A673 (cell line): Measurements from ENCODE around the gene RRP1B. TPM values are rescaled to one million over a fixed set of nuclear protein-coding genes. Genes with fewer than 3 reads are reported as not detected.

Experiments
- BruUV-seq: library from RNA; stranded (reverse); fragments of 400-500 nt; replicated peaks from 2 replicates; lab custom pipeline; 2021; lab: Mats Ljungman, UMichigan
- CTCF ChIA-PET: fragments of 300-600 bp; sonication (Branson Sonifier 250); formaldehyde crosslinking; loops from one replicate; lab custom pipeline; 2022; ENCODE audit warnings: antibody characterized with exemption; lab: Charles Lee
- POLR2A ChIA-PET: fragments of 300-600 bp; sonication (Branson Sonifier 250); formaldehyde crosslinking; loops from one replicate; lab custom pipeline; 2022; ENCODE audit warnings: antibody characterized with exemption; ENCODE audit not compliant: low non-redundant PET; lab: Charles Lee
- DNase-seq: peaks from one replicate; pipeline ENCODE4 v3.0.0-alpha.2; 2015; ENCODE audit warnings: low spot score
- H3K27ac ChIP-seq: fragments of 200-600 bp; sonication (generic); 2 replicates; pipeline ENCODE4 v1.5.1; 2016; ENCODE audit warnings: mixed run types, low read depth, mild to moderate bottlenecking, mixed read lengths, antibody characterized with exemption, low read length; ENCODE audit not compliant: poor library complexity, severe bottlenecking
- H3K27me3 ChIP-seq: fragments of 200-600 bp; sonication (generic); replicated peaks from 2 replicates; pipeline ENCODE4 v1.6.1; 2017; ENCODE audit warnings: mixed run types, low read depth, mild to moderate bottlenecking, mixed read lengths, antibody characterized with exemption, low read length; ENCODE audit not compliant: insufficient read depth, poor library complexity
- H3K36me3 ChIP-seq: fragments of 200-600 bp; sonication (generic); 2 replicates; pipeline ENCODE4 v1.6.1; 2016; ENCODE audit warnings: mixed run types, mild to moderate bottlenecking, mixed read lengths, antibody characterized with exemption, low read length; ENCODE audit not compliant: insufficient read depth, poor library complexity, severe bottlenecking
- H3K4me1 ChIP-seq: fragments of 200-600 bp; sonication (generic); 2 replicates; pipeline ENCODE4 v1.6.1; 2017; ENCODE audit warnings: mixed run types, mild to moderate bottlenecking, mixed read lengths, antibody characterized with exemption, low read length; ENCODE audit not compliant: insufficient read depth, poor library complexity, severe bottlenecking
- H3K4me3 ChIP-seq: fragments of 200-600 bp; sonication (generic); 2 replicates; pipeline ENCODE4 v1.5.1; 2016; ENCODE audit warnings: low read depth, mixed run types, mild to moderate bottlenecking, mixed read lengths, low read length; ENCODE audit not compliant: poor library complexity, severe bottlenecking
- H3K9me3 ChIP-seq: fragments of 200-600 bp; sonication (generic); 2 replicates; pipeline ENCODE4 v1.6.1; 2016; ENCODE audit warnings: mixed run types, low read depth, mild to moderate bottlenecking, mixed read lengths, antibody characterized with exemption, low read length; ENCODE audit not compliant: poor library complexity, severe bottlenecking
- EZH2 ChIP-seq: fragments of 200-600 bp; sonication (generic); IDR thresholded peaks from 2 replicates; pipeline ENCODE4 v1.6.1; 2017; ENCODE audit warnings: borderline replicate concordance, low read depth, mild to moderate bottlenecking, mixed read lengths, antibody characterized with exemption, low read length; ENCODE audit not compliant: poor library complexity, severe bottlenecking
- intact Hi-C: fragments of 100-400 bp; cut with micrococcal nuclease; formaldehyde crosslinking; loops from one replicate; pipeline ENCODE4 v1.10.0; 2022; ENCODE audit not compliant: unreplicated experiment
- total RNA-seq: library from RNA; stranded (reverse); gene quantifications from 2 replicates; pipeline ENCODE4 v1.2.3, GENCODE V29; 2021
- TF ChIP-seq, protein P1 (sequence below): fragments of 300-800, 200-600 bp; sonication (generic); conservative IDR thresholded peaks from 2 replicates; pipeline ENCODE4 v1.5.1; 2017; ENCODE audit warnings: low read depth, mild to moderate bottlenecking, antibody characterized with exemption, low read length, moderate library complexity, mixed read lengths

The RRP1B gene
- total RNA-seq, 1 experiment from 2014 or later: 73.5 TPM

GRCh38 chr21:43719748-43720538 is 60.6 kb downstream of the RRP1B start:
- no peak for DNase-seq
- TF ChIP-seq, protein P1, sequence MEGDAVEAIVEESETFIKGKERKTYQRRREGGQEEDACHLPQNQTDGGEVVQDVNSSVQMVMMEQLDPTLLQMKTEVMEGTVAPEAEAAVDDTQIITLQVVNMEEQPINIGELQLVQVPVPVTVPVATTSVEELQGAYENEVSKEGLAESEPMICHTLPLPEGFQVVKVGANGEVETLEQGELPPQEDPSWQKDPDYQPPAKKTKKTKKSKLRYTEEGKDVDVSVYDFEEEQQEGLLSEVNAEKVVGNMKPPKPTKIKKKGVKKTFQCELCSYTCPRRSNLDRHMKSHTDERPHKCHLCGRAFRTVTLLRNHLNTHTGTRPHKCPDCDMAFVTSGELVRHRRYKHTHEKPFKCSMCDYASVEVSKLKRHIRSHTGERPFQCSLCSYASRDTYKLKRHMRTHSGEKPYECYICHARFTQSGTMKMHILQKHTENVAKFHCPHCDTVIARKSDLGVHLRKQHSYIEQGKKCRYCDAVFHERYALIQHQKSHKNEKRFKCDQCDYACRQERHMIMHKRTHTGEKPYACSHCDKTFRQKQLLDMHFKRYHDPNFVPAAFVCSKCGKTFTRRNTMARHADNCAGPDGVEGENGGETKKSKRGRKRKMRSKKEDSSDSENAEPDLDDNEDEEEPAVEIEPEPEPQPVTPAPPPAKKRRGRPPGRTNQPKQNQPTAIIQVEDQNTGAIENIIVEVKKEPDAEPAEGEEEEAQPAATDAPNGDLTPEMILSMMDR: no peak
- no peak for TF ChIP-seq EZH2
- Histone ChIP-seq H3K4me1 (peaks cover 11% of the 10 kb centered on the region), H3K27ac (peak overlapping the region; percentile 91), H3K9me3 (no peaks in the 10 kb centered on the region), H3K36me3 (peaks cover 5% of the 10 kb centered on the region), H3K27me3 (no peaks in the 10 kb centered on the region), H3K4me3 (peak overlapping the region; percentile 99)
- intact Hi-C loops: no loop called here
- no TSS peak for BruUV-seq
- POLR2A ChIA-PET: interaction anchor here (0.6 kb wide), 1 partner anchor 819 kb away, joined by 3 read pairs; no protein-coding TSS in a partner anchor
- CTCF ChIA-PET: no interaction called here

GRCh38 chr21:43720539-43721166 is 61.3 kb downstream of the RRP1B start:
- ChIA-PET CTCF (no interaction called here), POLR2A (no interaction called here)
- peaks cover 5% of the 10 kb centered on the region for H3K36me3 ChIP-seq
- H3K9me3 ChIP-seq: no peaks in the 10 kb centered on the region
- no peak overlapping the region for H3K27ac ChIP-seq
- intact Hi-C loops: no loop called here
- H3K4me1 ChIP-seq: peaks cover 18% of the 10 kb centered on the region
- no peak for DNase-seq
- no peaks in the 10 kb centered on the region for H3K27me3 ChIP-seq
- no TSS peak for BruUV-seq
- H3K4me3 ChIP-seq: peak overlapping the region; percentile 99
- TF ChIP-seq, protein P1: no peak
- TF ChIP-seq EZH2: no peak

- CTCF ChIA-PET: no interaction called here
- H3K27ac ChIP-seq: no peak overlapping the region
- no peak for DNase-seq
- H3K36me3 ChIP-seq: peaks cover 5% of the 10 kb centered on the region
- POLR2A ChIA-PET: no interaction called here
- intact Hi-C loops: no loop called here
- H3K9me3 ChIP-seq: no peaks in the 10 kb centered on the region
- no TSS peak for BruUV-seq
- no peak for TF ChIP-seq EZH2
- TF ChIP-seq, protein P1: no peak
- peaks cover 24% of the 10 kb centered on the region for H3K4me1 ChIP-seq
- H3K27me3 ChIP-seq: no peaks in the 10 kb centered on the region
- peak overlapping the region; percentile 99 for H3K4me3 ChIP-seq
Observed at GRCh38 chr21:43721206-43721605, 61.8 kb downstream of the RRP1B start.
